CD4-positive, alpha-beta memory T cell (primary cell): ENCODE data around the gene CT45A5. TPM values are rescaled to one million over a fixed set of nuclear protein-coding genes. Genes with fewer than 3 reads are reported as not detected.
"Not testable (repeated sequence)": the region's sequence is repeated elsewhere in the genome, so short reads cannot be mapped to it uniquely, and the experiment has no call there.

Experiments
- CTCF ChIA-PET: fragments of 350-600 bp; sonication (Branson Sonifier 250); formaldehyde crosslinking; loops from one replicate; lab custom pipeline; 2021; ENCODE audit warnings: inconsistent platforms; ENCODE audit not compliant: partially characterized antibody; lab: Charles Lee
- POLR2A ChIA-PET: fragments of 350-600 bp; sonication (Branson Sonifier 250); formaldehyde crosslinking; loops from one replicate; lab custom pipeline; 2021; ENCODE audit not compliant: partially characterized antibody; lab: Charles Lee
- DNase-seq, 5 donors: peaks; one replicate each; pipeline versions ENCODE4 v3.0.0 to v3.0.0-alpha.2; 2020 to 2022; ENCODE audit warnings: mixed read lengths in 1 of 5
- H3K27ac ChIP-seq: one replicate; pipeline ENCODE4 v1.7.0; 2013; ENCODE audit warnings: low read depth, low read length
- H3K27me3 ChIP-seq: 2 replicates; pipeline ENCODE4 v1.7.0; 2013; ENCODE audit warnings: mild to moderate bottlenecking, low read length, moderate library complexity; ENCODE audit not compliant: insufficient read depth
- H3K36me3 ChIP-seq: 2 replicates; pipeline ENCODE4 v1.7.0; 2013; ENCODE audit warnings: mild to moderate bottlenecking, low read length, moderate library complexity; ENCODE audit not compliant: insufficient read depth
- H3K4me1 ChIP-seq: 2 replicates; pipeline ENCODE4 v1.7.0; 2013; ENCODE audit warnings: mild to moderate bottlenecking, low read length, moderate library complexity; ENCODE audit not compliant: insufficient read depth
- H3K4me3 ChIP-seq, 2 donors: one replicate each; pipeline ENCODE4 v1.7.0; 2013; ENCODE audit warnings: low read length in 2 of 2, mild to moderate bottlenecking in 1 of 2
- H3K9me3 ChIP-seq, 2 donors: one replicate each; pipeline ENCODE4 v1.7.0; 2013; ENCODE audit warnings: low read length in 2 of 2, control low read depth in 1 of 2; ENCODE audit not compliant: control insufficient read depth in 1 of 2
- H3K27ac Mint-ChIP-seq, 7 donors: one replicate each; pipeline ENCODE4 v1.8.0; 2020 to 2021; ENCODE audit warnings: mixed read lengths in 7 of 7, mild to moderate bottlenecking in 6 of 7, inconsistent platforms in 3 of 7, moderate library complexity in 3 of 7
- H3K27me3 Mint-ChIP-seq, 2 donors: one replicate each; pipeline ENCODE4 v1.8.0; 2020 to 2021; ENCODE audit warnings: mixed read lengths in 2 of 2
- H3K36me3 Mint-ChIP-seq, 2 donors: one replicate each; pipeline ENCODE4 v1.8.0; 2020 to 2021; ENCODE audit warnings: mixed read lengths in 2 of 2, inconsistent platforms in 1 of 2, mild to moderate bottlenecking in 1 of 2
- H3K4me1 Mint-ChIP-seq, 4 donors: one replicate each; pipeline ENCODE4 v1.8.0; 2020 to 2021; ENCODE audit warnings: mixed read lengths in 4 of 4, mild to moderate bottlenecking in 1 of 4
- H3K4me3 Mint-ChIP-seq, 8 donors: one replicate each; pipeline ENCODE4 v1.8.0; 2020 to 2021; ENCODE audit warnings: mixed read lengths in 8 of 8, mild to moderate bottlenecking in 7 of 8, moderate library complexity in 6 of 8, inconsistent platforms in 3 of 8
- H3K9me3 Mint-ChIP-seq, 8 donors: one replicate each; pipeline ENCODE4 v1.8.0; 2020 to 2021; ENCODE audit warnings: mixed read lengths in 8 of 8, mild to moderate bottlenecking in 5 of 8, inconsistent platforms in 3 of 8, moderate library complexity in 1 of 8
- intact Hi-C: fragments of 100-400 bp; cut with micrococcal nuclease; formaldehyde crosslinking; loops from one replicate; pipeline ENCODE4 v1.15.1; 2023
- polyA plus RNA-seq, 2 donors: library from polyadenylated mRNA; unstranded; fragments of 300-500 nt; fragmentation: Illumina TruSeq; gene quantifications; one replicate each; pipeline ENCODE4 v1.2.3, GENCODE V29; 2021
- total RNA-seq, 2 experiments: library from RNA; stranded (reverse); gene quantifications; one replicate each; pipeline ENCODE4 v1.2.3, GENCODE V29; 2021

Gene CT45A5, protein sequence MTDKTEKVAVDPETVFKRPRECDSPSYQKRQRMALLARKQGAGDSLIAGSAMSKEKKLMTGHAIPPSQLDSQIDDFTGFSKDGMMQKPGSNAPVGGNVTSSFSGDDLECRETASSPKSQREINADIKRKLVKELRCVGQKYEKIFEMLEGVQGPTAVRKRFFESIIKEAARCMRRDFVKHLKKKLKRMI
- total RNA-seq (not detected), polyA plus RNA-seq (not detected)

DNA sequence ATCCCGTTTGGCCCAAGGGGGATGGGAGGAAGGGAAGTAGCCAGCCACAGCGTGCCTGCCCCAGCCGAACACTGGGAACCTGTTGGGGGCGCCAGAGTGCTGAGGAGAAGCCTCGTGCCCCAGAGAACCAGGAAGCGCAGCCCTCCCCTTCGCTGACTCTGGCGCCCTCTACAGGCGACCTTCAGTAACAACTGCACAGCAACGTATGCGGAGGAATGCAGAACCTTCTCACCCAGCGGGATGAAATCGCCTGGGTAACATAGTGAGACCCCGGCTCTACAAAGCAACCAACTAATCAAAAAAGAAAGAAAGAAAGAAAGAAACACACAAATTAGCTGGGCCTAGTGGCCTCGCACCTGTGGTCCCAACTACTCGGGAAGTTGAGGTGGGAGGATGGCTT lies at the start of gene CT45A5:
Gene CT45A5, minus strand, starts transcription at position 101 of the 400 bp plus-strand sequence. CDS start 3,774 bp downstream, outside the sequence.
- H3K9me3 Mint-ChIP-seq, H3K4me1 Mint-ChIP-seq, H3K27me3 Mint-ChIP-seq, H3K4me1 ChIP-seq, H3K4me3 Mint-ChIP-seq, H3K4me3 ChIP-seq, H3K9me3 ChIP-seq, H3K27me3 ChIP-seq, POLR2A ChIA-PET, H3K27ac Mint-ChIP-seq, H3K36me3 Mint-ChIP-seq, DNase-seq, CTCF ChIA-PET, H3K27ac ChIP-seq, H3K36me3 ChIP-seq, intact Hi-C loops: not testable (repeated sequence)

DNA sequence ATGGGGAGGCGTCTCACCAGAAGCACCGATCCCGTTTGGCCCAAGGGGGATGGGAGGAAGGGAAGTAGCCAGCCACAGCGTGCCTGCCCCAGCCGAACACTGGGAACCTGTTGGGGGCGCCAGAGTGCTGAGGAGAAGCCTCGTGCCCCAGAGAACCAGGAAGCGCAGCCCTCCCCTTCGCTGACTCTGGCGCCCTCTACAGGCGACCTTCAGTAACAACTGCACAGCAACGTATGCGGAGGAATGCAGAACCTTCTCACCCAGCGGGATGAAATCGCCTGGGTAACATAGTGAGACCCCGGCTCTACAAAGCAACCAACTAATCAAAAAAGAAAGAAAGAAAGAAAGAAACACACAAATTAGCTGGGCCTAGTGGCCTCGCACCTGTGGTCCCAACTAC lies 34.6 kb upstream of the CT45A5 start, which contains the start of gene CT45A2:
Gene CT45A2, minus strand, starts transcription at position 101 of the 400 bp plus-strand sequence. CDS start 3,747 bp downstream, outside the sequence.
- H3K9me3 Mint-ChIP-seq, H3K27ac Mint-ChIP-seq, intact Hi-C loops, H3K36me3 ChIP-seq, CTCF ChIA-PET, H3K4me3 Mint-ChIP-seq, H3K27me3 ChIP-seq, H3K9me3 ChIP-seq, H3K27ac ChIP-seq, POLR2A ChIA-PET, H3K27me3 Mint-ChIP-seq, H3K4me1 Mint-ChIP-seq, H3K4me1 ChIP-seq, H3K36me3 Mint-ChIP-seq, H3K4me3 ChIP-seq, DNase-seq: not testable (repeated sequence)

DNA sequence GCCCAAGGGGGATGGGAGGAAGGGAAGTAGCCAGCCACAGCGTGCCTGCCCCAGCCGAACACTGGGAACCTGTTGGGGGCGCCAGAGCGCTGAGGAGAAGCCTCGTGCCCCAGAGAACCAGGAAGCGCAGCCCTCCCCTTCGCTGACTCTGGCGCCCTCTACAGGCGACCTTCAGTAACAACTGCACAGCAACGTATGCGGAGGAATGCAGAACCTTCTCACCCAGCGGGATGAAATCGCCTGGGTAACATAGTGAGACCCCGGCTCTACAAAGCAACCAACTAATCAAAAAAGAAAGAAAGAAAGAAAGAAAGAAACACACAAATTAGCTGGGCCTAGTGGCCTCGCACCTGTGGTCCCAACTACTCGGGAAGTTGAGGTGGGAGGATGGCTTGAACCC lies 17.4 kb upstream of the CT45A5 start, which contains the start of gene CT45A6:
Gene CT45A6, minus strand, starts transcription at position 101 of the 400 bp plus-strand sequence. CDS start 3,794 bp downstream, outside the sequence.
- H3K4me3 Mint-ChIP-seq, DNase-seq, CTCF ChIA-PET, POLR2A ChIA-PET, H3K36me3 Mint-ChIP-seq, H3K9me3 Mint-ChIP-seq, H3K27ac Mint-ChIP-seq, H3K4me1 ChIP-seq, H3K9me3 ChIP-seq, H3K4me3 ChIP-seq, H3K27me3 ChIP-seq, H3K4me1 Mint-ChIP-seq, H3K27me3 Mint-ChIP-seq, intact Hi-C loops, H3K36me3 ChIP-seq, H3K27ac ChIP-seq: not testable (repeated sequence)

DNA sequence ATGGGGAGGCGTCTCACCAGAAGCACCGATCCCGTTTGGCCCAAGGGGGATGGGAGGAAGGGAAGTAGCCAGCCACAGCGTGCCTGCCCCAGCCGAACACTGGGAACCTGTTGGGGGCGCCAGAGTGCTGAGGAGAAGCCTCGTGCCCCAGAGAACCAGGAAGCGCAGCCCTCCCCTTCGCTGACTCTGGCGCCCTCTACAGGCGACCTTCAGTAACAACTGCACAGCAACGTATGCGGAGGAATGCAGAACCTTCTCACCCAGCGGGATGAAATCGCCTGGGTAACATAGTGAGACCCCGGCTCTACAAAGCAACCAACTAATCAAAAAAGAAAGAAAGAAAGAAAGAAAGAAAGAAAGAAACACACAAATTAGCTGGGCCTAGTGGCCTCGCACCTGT lies 17.2 kb downstream of the CT45A5 start, which contains the start of gene CT45A3:
Gene CT45A3, minus strand, starts transcription at position 101 of the 400 bp plus-strand sequence. CDS start 3,747 bp downstream, outside the sequence.
- POLR2A ChIA-PET, CTCF ChIA-PET, intact Hi-C loops, H3K27ac ChIP-seq, H3K36me3 ChIP-seq, H3K27me3 ChIP-seq, H3K27me3 Mint-ChIP-seq, H3K4me1 ChIP-seq, H3K9me3 ChIP-seq, H3K4me1 Mint-ChIP-seq, H3K36me3 Mint-ChIP-seq, H3K4me3 Mint-ChIP-seq, DNase-seq, H3K4me3 ChIP-seq, H3K9me3 Mint-ChIP-seq, H3K27ac Mint-ChIP-seq: not testable (repeated sequence)

DNA sequence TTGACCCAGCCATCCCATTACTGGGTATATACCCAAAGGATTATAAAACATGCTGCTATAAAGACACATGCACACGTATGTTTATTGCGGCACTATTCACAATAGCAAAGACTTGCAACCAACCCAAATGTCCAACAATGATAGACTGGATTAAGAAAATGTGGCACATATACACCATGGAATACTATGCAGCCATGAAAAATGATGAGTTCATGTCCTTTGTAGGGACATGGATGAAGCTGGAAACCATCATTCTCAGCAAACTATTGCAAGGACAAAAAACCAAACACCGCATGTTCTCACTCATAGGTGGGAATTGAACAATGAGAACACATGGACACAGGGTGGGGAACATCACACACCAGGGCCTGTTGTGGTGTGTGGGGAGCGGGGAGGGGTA lies 40.6 kb downstream of the CT45A5 start:
- H3K4me3 ChIP-seq, POLR2A ChIA-PET, H3K4me3 Mint-ChIP-seq, CTCF ChIA-PET, intact Hi-C loops, DNase-seq, H3K9me3 ChIP-seq, H3K4me1 Mint-ChIP-seq, H3K27me3 ChIP-seq, H3K27ac ChIP-seq, H3K27me3 Mint-ChIP-seq, H3K36me3 Mint-ChIP-seq, H3K4me1 ChIP-seq, H3K9me3 Mint-ChIP-seq, H3K27ac Mint-ChIP-seq, H3K36me3 ChIP-seq: not testable (repeated sequence)

DNA sequence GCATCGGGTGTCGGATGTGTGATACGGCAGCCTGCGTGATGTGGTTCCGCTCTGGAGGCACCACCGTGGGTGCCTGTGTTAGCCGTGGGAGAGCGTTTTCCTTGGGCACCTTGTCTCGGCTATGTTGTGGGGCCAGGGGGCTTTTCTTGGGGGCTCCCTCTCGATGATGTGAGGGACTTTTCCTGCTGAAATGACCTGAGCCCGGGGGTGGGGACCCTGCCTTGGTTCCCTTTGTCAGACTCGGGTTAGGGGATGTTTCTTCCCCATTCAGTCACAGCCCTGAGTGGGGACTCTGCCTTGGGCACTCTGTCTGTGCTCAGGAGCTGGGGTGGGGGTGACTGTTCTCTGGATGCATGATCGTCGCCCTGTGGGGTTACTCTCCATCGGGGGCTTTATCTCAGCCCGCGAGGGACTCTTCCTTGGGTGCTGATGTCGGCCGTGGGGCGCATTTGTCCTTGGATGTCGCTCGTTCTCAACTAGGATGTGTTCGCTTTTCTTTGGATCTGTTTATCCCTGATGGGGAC lies 44.0 kb downstream of the CT45A5 start:
- Histone ChIP-seq H3K4me3 (no peak overlapping the region), H3K4me1 (no peaks in the 10 kb centered on the region), H3K27ac (no peak overlapping the region), H3K27me3 (no peaks in the 10 kb centered on the region), H3K9me3 (no peaks in the 10 kb centered on the region), H3K36me3 (no peaks in the 10 kb centered on the region)
- Mint-ChIP-seq H3K36me3 (no peaks in the 10 kb centered on the region), H3K4me3 (peak overlapping the region in 1 of 8 donors; percentile 47), H3K27ac (no peak overlapping the region), H3K27me3 (peaks cover 0 to 1% of the 10 kb centered on the region in 2 donors), H3K4me1 (peaks cover 0 to 5% (median 0%) of the 10 kb centered on the region in 4 donors), H3K9me3 (no peaks in the 10 kb centered on the region)
- CTCF ChIA-PET = no interaction called here
- DNase-seq = no peak
- intact Hi-C loops = no loop called here
- POLR2A ChIA-PET = no interaction called here

DNA sequence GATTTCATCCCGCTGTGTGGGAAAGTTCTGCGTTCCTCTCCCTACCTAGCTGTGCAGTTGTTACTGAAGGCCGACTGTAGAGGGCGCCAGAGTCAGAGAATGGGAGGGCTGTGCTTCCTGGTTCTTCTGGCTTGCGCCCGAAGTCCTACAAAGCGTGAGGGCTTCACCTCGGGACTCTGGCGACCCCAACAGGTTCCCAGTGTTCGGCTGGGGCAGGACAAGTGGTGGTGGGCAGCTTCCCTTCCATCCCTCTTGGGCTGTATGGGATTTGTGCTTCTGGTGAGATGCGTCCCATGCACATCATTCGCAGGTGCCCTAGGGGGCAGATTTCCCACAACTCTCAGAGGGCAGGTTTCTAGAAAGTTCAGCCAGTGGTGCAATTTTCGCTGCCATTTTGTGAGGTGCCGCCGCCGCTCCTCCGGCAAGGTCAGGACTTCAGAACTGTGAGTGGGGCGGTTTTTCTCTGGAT lies 44.6 kb downstream of the CT45A5 start:
- Histone ChIP-seq H3K27me3 (no peaks in the 10 kb centered on the region), H3K4me3 (no peak overlapping the region), H3K36me3 (no peaks in the 10 kb centered on the region), H3K4me1 (no peaks in the 10 kb centered on the region), H3K27ac (no peak overlapping the region), H3K9me3 (no peaks in the 10 kb centered on the region)
- intact Hi-C loops = no loop called here
- POLR2A ChIA-PET = no interaction called here
- Mint-ChIP-seq H3K27ac (no peak overlapping the region), H3K4me3 (peak overlapping the region in 3 of 8 donors; percentile 32 to 58 (median 41)), H3K36me3 (no peaks in the 10 kb centered on the region), H3K9me3 (no peaks in the 10 kb centered on the region), H3K27me3 (peaks cover 0 to 1% of the 10 kb centered on the region in 2 donors), H3K4me1 (peaks cover 0 to 5% (median 0%) of the 10 kb centered on the region in 4 donors)
- CTCF ChIA-PET = no interaction called here
- peak in 4 of 5 donors; percentile 21 to 31 (median 26) for DNase-seq
